A673 (cell line): ENCODE measurements around the gene SUV39H2. TPM values are rescaled to one million over a fixed set of nuclear protein-coding genes. Genes with fewer than 3 reads are reported as not detected.

Experiments
- BruUV-seq: library from RNA; stranded (reverse); fragments of 400-500 nt; replicated peaks from 2 replicates; lab custom pipeline; 2021; lab: Mats Ljungman, UMichigan
- CTCF ChIA-PET: fragments of 300-600 bp; sonication (Branson Sonifier 250); formaldehyde crosslinking; loops from one replicate; lab custom pipeline; 2022; ENCODE audit warnings: antibody characterized with exemption; lab: Charles Lee
- POLR2A ChIA-PET: fragments of 300-600 bp; sonication (Branson Sonifier 250); formaldehyde crosslinking; loops from one replicate; lab custom pipeline; 2022; ENCODE audit warnings: antibody characterized with exemption; ENCODE audit not compliant: low non-redundant PET; lab: Charles Lee
- DNase-seq: peaks from one replicate; pipeline ENCODE4 v3.0.0-alpha.2; 2015; ENCODE audit warnings: low spot score
- H3K27ac ChIP-seq: fragments of 200-600 bp; sonication (generic); 2 replicates; pipeline ENCODE4 v1.5.1; 2016; ENCODE audit warnings: mixed run types, low read depth, mild to moderate bottlenecking, mixed read lengths, antibody characterized with exemption, low read length; ENCODE audit not compliant: poor library complexity, severe bottlenecking
- H3K27me3 ChIP-seq: fragments of 200-600 bp; sonication (generic); replicated peaks from 2 replicates; pipeline ENCODE4 v1.6.1; 2017; ENCODE audit warnings: mixed run types, low read depth, mild to moderate bottlenecking, mixed read lengths, antibody characterized with exemption, low read length; ENCODE audit not compliant: insufficient read depth, poor library complexity
- H3K36me3 ChIP-seq: fragments of 200-600 bp; sonication (generic); 2 replicates; pipeline ENCODE4 v1.6.1; 2016; ENCODE audit warnings: mixed run types, mild to moderate bottlenecking, mixed read lengths, antibody characterized with exemption, low read length; ENCODE audit not compliant: insufficient read depth, poor library complexity, severe bottlenecking
- H3K4me1 ChIP-seq: fragments of 200-600 bp; sonication (generic); 2 replicates; pipeline ENCODE4 v1.6.1; 2017; ENCODE audit warnings: mixed run types, mild to moderate bottlenecking, mixed read lengths, antibody characterized with exemption, low read length; ENCODE audit not compliant: insufficient read depth, poor library complexity, severe bottlenecking
- H3K4me3 ChIP-seq: fragments of 200-600 bp; sonication (generic); 2 replicates; pipeline ENCODE4 v1.5.1; 2016; ENCODE audit warnings: low read depth, mixed run types, mild to moderate bottlenecking, mixed read lengths, low read length; ENCODE audit not compliant: poor library complexity, severe bottlenecking
- H3K9me3 ChIP-seq: fragments of 200-600 bp; sonication (generic); 2 replicates; pipeline ENCODE4 v1.6.1; 2016; ENCODE audit warnings: mixed run types, low read depth, mild to moderate bottlenecking, mixed read lengths, antibody characterized with exemption, low read length; ENCODE audit not compliant: poor library complexity, severe bottlenecking
- CTCF ChIP-seq: fragments of 300-800, 200-600 bp; sonication (generic); conservative IDR thresholded peaks from 2 replicates; pipeline ENCODE4 v1.5.1; 2017; ENCODE audit warnings: low read depth, mild to moderate bottlenecking, antibody characterized with exemption, low read length, moderate library complexity, mixed read lengths
- EZH2 ChIP-seq: fragments of 200-600 bp; sonication (generic); IDR thresholded peaks from 2 replicates; pipeline ENCODE4 v1.6.1; 2017; ENCODE audit warnings: borderline replicate concordance, low read depth, mild to moderate bottlenecking, mixed read lengths, antibody characterized with exemption, low read length; ENCODE audit not compliant: poor library complexity, severe bottlenecking
- intact Hi-C: fragments of 100-400 bp; cut with micrococcal nuclease; formaldehyde crosslinking; loops from one replicate; pipeline ENCODE4 v1.10.0; 2022; ENCODE audit not compliant: unreplicated experiment
- total RNA-seq: library from RNA; stranded (reverse); gene quantifications from 2 replicates; pipeline ENCODE4 v1.2.3, GENCODE V29; 2021

SUV39H2 gene
- total RNA-seq, 1 experiment from 2014 or later = 83.2 TPM

GRCh38 chr10:14837003-14837756 is 41.5 kb upstream of the SUV39H2 start:
- Histone ChIP-seq H3K4me1 (peaks cover 7% of the 10 kb centered on the region), H3K9me3 (no peaks in the 10 kb centered on the region), H3K36me3 (peaks cover 23% of the 10 kb centered on the region), H3K27ac (peak overlapping the region; percentile 94), H3K27me3 (no peaks in the 10 kb centered on the region), H3K4me3 (peak overlapping the region; percentile 99)
- intact Hi-C loops = loop anchor here (5.0 kb wide), 1 partner anchor 340 kb away; no protein-coding TSS in a partner anchor
- no peak for TF ChIP-seq EZH2
- no peak for TF ChIP-seq CTCF
- BruUV-seq = TSS peak; percentile 67
- ChIA-PET POLR2A (no interaction called here), CTCF (interaction anchor here (0.6 kb wide), 1 partner anchor 651 kb away, joined by 6 read pairs; no protein-coding TSS in a partner anchor)
- no peak for DNase-seq

GRCh38 chr10:14837757-14838581 is 40.7 kb upstream of the SUV39H2 start, which contains the start of the genes CDNF, HSPA14 and MSANTD7:
TSS of gene CDNF (minus strand) at chr10:14838037. CDS start at chr10:14837946, 91 bp downstream.
TSS of gene HSPA14 (plus strand) at chr10:14838306. CDS start at chr10:14838403, 97 bp downstream.
TSS of gene MSANTD7 (plus strand) at chr10:14838306. CDS start at chr10:14842285, 3,979 bp downstream.
- ChIA-PET CTCF (interaction anchor here (0.6 to 0.9 kb wide), 2 partner anchors 41 to 249 kb away, joined by 3 to 5 read pairs; partner anchors contain the start of gene SUV39H2), POLR2A (no interaction called here)
- DNase-seq = peak; percentile 100
- Histone ChIP-seq H3K27ac (peak within 1 kb of the TSS; percentile 94), H3K4me3 (peak within 1 kb of the TSS; percentile 99), H3K36me3 (peaks cover 31% of the 10 kb centered on the region), H3K9me3 (no peaks in the 10 kb centered on the region), H3K4me1 (peaks cover 7% of the 10 kb centered on the region), H3K27me3 (no peaks in the 10 kb centered on the region)
- intact Hi-C loops = loop anchor here (5.0 kb wide), 1 partner anchor 341 kb away; no protein-coding TSS in a partner anchor
- TF ChIP-seq CTCF (no peak), EZH2 (no peak)
- BruUV-seq = no TSS peak

- CTCF ChIA-PET = interaction anchor here (0.6 to 0.9 kb wide), 2 partner anchors 40 to 250 kb away, joined by 3 to 5 read pairs; partner anchors contain the start of gene SUV39H2
- Histone ChIP-seq H3K4me1 (peaks cover 7% of the 10 kb centered on the region), H3K36me3 (peaks cover 38% of the 10 kb centered on the region), H3K4me3 (peak overlapping the region; percentile 99), H3K27ac (peak overlapping the region; percentile 94), H3K27me3 (no peaks in the 10 kb centered on the region), H3K9me3 (no peaks in the 10 kb centered on the region)
- intact Hi-C loops = loop anchor here (5.0 kb wide), 1 partner anchor 341 kb away; no protein-coding TSS in a partner anchor
- POLR2A ChIA-PET = no interaction called here
- no TSS peak for BruUV-seq
- TF ChIP-seq EZH2 (no peak), CTCF (no peak)
- peak; percentile 24 for DNase-seq
Measured at GRCh38 chr10:14838582-14839304, 39.9 kb upstream of the SUV39H2 start.
